ENCODE results near the gene LENG8.

DNA sequence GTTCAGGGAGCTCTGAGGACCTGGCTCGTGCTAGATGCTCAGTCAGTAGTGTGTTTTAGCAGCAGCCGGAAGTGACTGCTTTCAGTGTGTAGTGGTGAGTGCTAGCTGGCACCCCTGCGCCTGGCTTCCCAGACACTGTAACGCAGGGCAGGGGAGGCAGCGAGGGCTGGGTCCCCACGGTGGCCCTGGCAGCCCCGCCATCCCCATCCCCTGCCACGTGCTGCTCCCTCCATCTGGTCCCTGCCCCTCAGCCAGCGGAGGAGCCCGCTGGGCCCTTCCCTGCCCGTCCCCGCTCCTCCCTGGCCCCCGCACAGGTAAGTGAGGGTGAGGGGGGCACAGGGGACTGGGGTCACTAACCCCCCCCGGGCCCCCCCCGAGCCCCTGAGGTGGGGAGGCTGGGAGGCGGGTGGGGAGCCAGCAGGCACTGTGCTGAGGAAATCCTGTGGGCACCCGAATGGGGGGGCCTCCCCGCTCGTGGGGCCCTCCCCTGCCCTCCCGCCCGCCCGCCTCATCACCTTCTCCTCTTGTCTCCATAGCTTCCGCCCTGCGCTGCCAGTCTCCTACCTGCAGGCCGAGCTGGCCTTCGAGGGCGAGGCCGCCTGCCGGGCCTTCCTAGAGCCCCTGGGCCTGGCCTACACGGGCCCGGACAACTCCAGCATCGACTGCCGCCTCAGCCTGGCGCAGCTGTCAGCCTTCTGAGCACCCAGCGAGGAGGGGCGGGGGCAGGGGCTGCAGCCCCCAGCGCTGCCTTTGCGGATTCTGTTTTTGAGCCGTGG, 11.4 kb downstream of the LENG8 start:
- TF ChIP-seq POLR2A (IDR thresholded peaks at IDR 0.05) (no peak), EP300 (IDR thresholded peaks at IDR 0.05) (no peak)
- TF ChIP-seq, protein P1, sequence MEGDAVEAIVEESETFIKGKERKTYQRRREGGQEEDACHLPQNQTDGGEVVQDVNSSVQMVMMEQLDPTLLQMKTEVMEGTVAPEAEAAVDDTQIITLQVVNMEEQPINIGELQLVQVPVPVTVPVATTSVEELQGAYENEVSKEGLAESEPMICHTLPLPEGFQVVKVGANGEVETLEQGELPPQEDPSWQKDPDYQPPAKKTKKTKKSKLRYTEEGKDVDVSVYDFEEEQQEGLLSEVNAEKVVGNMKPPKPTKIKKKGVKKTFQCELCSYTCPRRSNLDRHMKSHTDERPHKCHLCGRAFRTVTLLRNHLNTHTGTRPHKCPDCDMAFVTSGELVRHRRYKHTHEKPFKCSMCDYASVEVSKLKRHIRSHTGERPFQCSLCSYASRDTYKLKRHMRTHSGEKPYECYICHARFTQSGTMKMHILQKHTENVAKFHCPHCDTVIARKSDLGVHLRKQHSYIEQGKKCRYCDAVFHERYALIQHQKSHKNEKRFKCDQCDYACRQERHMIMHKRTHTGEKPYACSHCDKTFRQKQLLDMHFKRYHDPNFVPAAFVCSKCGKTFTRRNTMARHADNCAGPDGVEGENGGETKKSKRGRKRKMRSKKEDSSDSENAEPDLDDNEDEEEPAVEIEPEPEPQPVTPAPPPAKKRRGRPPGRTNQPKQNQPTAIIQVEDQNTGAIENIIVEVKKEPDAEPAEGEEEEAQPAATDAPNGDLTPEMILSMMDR (IDR thresholded peaks at IDR 0.05): no peak

Data from stomach (tissue), 4 donors.